ENCODE data around the gene KLHL21. TPM values are rescaled to one million over a fixed set of nuclear protein-coding genes. Genes with fewer than 3 reads are reported as not detected.

The KLHL21 gene
- total and polyA plus RNA-seq, 9 of the 15 experiments (the other 6 are each of a cell fraction or from before 2014, with no cell fraction given) = 2.1 to 42.1 (median 17.5) TPM

GRCh38 chr1:6612641-6613360 lies 10.1 kb upstream of the KLHL21 start (continued):
- TF ChIP-seq ZNF609 (CRISPR knock-in tag; IDR thresholded peaks at IDR 0.05; ENCODE audit: borderline replicate concordance) = no peak
- TF ChIP-seq HNRNPLL (IDR thresholded peaks at IDR 0.05; ENCODE audit: low read depth, low read length, poor library complexity, severe bottlenecking) = peak; percentile 50
- TF ChIP-seq USF2 (CRISPR knock-in tag; IDR thresholded peaks at IDR 0.05) = no peak
- no peak for TF ChIP-seq ZNF253 (CRISPR knock-in tag; conservative IDR thresholded peaks at IDR 0.05)
- TF ChIP-seq PHF8 (IDR thresholded peaks at IDR 0.05; ENCODE audit: borderline replicate concordance, low read length) = peak; percentile 61
- no peak for TF ChIP-seq SETDB1 (IDR thresholded peaks at IDR 0.05; ENCODE audit: low read length)
- TF ChIP-seq ELF2 (CRISPR knock-in tag; IDR thresholded peaks at IDR 0.05) = 0 out of 2 replicates have a peak, but pooled peaks have one; percentile 33
- TF ChIP-seq ZNF408 (CRISPR knock-in tag; IDR thresholded peaks at IDR 0.05; ENCODE audit: low read depth) = no peak
- TF ChIP-seq ARID4B (CRISPR knock-in tag; IDR thresholded peaks at IDR 0.05) = no peak; the same call in none of the 2 replicates
- 0 out of 2 replicates have a peak, but pooled peaks have one; percentile 21 for TF ChIP-seq ZSCAN29 (IDR thresholded peaks at IDR 0.05)
- no peak for TF ChIP-seq BRF2 (IDR thresholded peaks at IDR 0.05; ENCODE audit: borderline replicate concordance, insufficient read depth, insufficient read length)
- TF ChIP-seq ZNF764 (CRISPR knock-in tag; IDR thresholded peaks at IDR 0.05; ENCODE audit: low read depth) = no peak
- TF ChIP-seq LCOR (CRISPR knock-in tag; IDR thresholded peaks at IDR 0.05) = no peak
- TF ChIP-seq ZNF175 (CRISPR knock-in tag; IDR thresholded peaks at IDR 0.05; ENCODE audit: low read depth) = no peak
- TF ChIP-seq ZBTB7A (IDR thresholded peaks at IDR 0.05; ENCODE audit: borderline replicate concordance, control insufficient read depth, low read depth, low read length) = peak; percentile 76
- peak; percentile 66; the same call in 1 of the 2 replicates for TF ChIP-seq ILF3 (IDR thresholded peaks at IDR 0.05; ENCODE audit: borderline replicate concordance)
